Measurements from ENCODE around the gene AFM.

The AFM gene

GRCh38 chr4:73450398-73451004, 31.0 kb upstream of the AFM start:
- DNase-seq, result no peak

- no peak for DNase-seq
Observed at GRCh38 chr4:73451404-73451803, 30.1 kb upstream of the AFM start.

GRCh38 chr4:73451981-73452747, 29.4 kb upstream of the AFM start:
- no peak for DNase-seq

GRCh38 chr4:73452953-73453700, 28.4 kb upstream of the AFM start:
- DNase-seq, result no peak

GRCh38 chr4:73453701-73454005, 27.9 kb upstream of the AFM start:
- no peak for DNase-seq

GRCh38 chr4:73454920-73455319, 26.6 kb upstream of the AFM start:
- no peak for DNase-seq

- DNase-seq, result no peak
Observed at GRCh38 chr4:73456177-73457022, 25.1 kb upstream of the AFM start.

GRCh38 chr4:73458184-73459047, 23.1 kb upstream of the AFM start:
- DNase-seq, result no peak

- DNase-seq, result no peak
Observed at GRCh38 chr4:73459048-73459421, 22.5 kb upstream of the AFM start.

- no peak for DNase-seq
Observed at GRCh38 chr4:73460913-73461522, 20.5 kb upstream of the AFM start.

GRCh38 chr4:73468170-73468569, 13.4 kb upstream of the AFM start:
- no peak for DNase-seq

- no peak for DNase-seq
Observed at GRCh38 chr4:73470728-73471127, 10.8 kb upstream of the AFM start.

GRCh38 chr4:73477176-73477575, 4.4 kb upstream of the AFM start:
- DNase-seq, result no peak

GRCh38 chr4:73479323-73479722, 2.2 kb upstream of the AFM start:
- no peak for DNase-seq

- no peak for DNase-seq
Observed at GRCh38 chr4:73485085-73485484, 3.5 kb downstream of the AFM start.

GRCh38 chr4:73485596-73485995, 4.1 kb downstream of the AFM start:
- no peak for DNase-seq

- no peak for DNase-seq
Observed at GRCh38 chr4:73486497-73486896, 5.0 kb downstream of the AFM start.

- DNase-seq, result no peak
Observed at GRCh38 chr4:73487233-73487632, 5.7 kb downstream of the AFM start.

- no peak for DNase-seq
Observed at GRCh38 chr4:73499996-73500765, 18.6 kb downstream of the AFM start.

GRCh38 chr4:73501664-73502265, 20.2 kb downstream of the AFM start:
- DNase-seq, result no peak

- DNase-seq, result no peak
Observed at GRCh38 chr4:73505567-73505966, 24.0 kb downstream of the AFM start.

Measured in stimulated activated CD4-positive, alpha-beta T cell treated with anti-CD3 and anti-CD28 coated beads, Interleukin-15, amount 100 ng/mL, for 24 hours (primary cell).